GM12878 (cell line): ENCODE results near the gene SLC6A11. TPM values are rescaled to one million over a fixed set of nuclear protein-coding genes. Genes with fewer than 3 reads are reported as not detected.

Experiments
- ATAC-seq: fragments of 200-7000 bp; cut with Tn5 transposase; 3 replicates; pipeline ENCODE4 v1.9.1; 2020; ENCODE audit warnings: mild to moderate bottlenecking, moderate library complexity
- BruUV-seq: library from RNA; stranded (reverse); fragments of 400-500 nt; replicated peaks from 2 replicates; lab custom pipeline; 2021; lab: Mats Ljungman, UMichigan
- CTCF ChIA-PET: fragments of 300-600 bp; sonication (Branson Sonifier 250); formaldehyde crosslinking; extraction: SDS; loops from one replicate; lab custom pipeline; 2021; ENCODE audit warnings: inconsistent platforms; lab: Yijun Ruan, JAX
- POLR2A ChIA-PET: fragments of 350-600 bp; formaldehyde crosslinking; extraction: SDS; loops from one replicate; lab custom pipeline; 2021; ENCODE audit warnings: inconsistent platforms; lab: Charles Lee
- RAD21 ChIA-PET: fragments of 300-600 bp; sonication (Branson Sonifier 250); formaldehyde crosslinking; loops from one replicate; lab custom pipeline; 2023; ENCODE audit warnings: antibody characterized with exemption; ENCODE audit not compliant: unreplicated experiment; lab: Charles Lee
- SMC1A ChIA-PET: fragments of 300-600 bp; sonication (Branson Sonifier 250); formaldehyde crosslinking; loops from one replicate; lab custom pipeline; 2023; ENCODE audit not compliant: unreplicated experiment, uncharacterized antibody; lab: Charles Lee
- DNase-seq: peaks from one replicate; pipeline ENCODE4 v3.0.0-alpha.2; 2011; ENCODE audit warnings: low read depth, low spot score
- FAIRE-seq: peaks from 3 replicates; lab custom pipeline; 2011; peaks lifted over from hg19 to GRCh38; lab: Jason Lieb, UNC
- H2AFZ ChIP-seq: 2 replicates; pipeline ENCODE4 v1.6.0; 2011; ENCODE audit warnings: low read depth, low read length, control low read depth; ENCODE audit not compliant: control insufficient read depth
- H3K27ac ChIP-seq: 2 replicates; pipeline ENCODE4 v1.5.1; 2011; ENCODE audit warnings: control low read depth; ENCODE audit not compliant: control insufficient read depth, insufficient read depth
- H3K27me3 ChIP-seq, 2 experiments: replicated peaks in 1 of 2; 2 replicates each; pipeline versions ENCODE4 v1.6.0 to v1.6.1; 2011; ENCODE audit warnings: low read length in 1 of 2; ENCODE audit not compliant: control insufficient read depth in 2 of 2, insufficient read depth in 2 of 2
- H3K36me3 ChIP-seq, 2 experiments: 2 replicates each; pipeline ENCODE4 v1.5.1; 2011; ENCODE audit warnings: low read length in 1 of 2; ENCODE audit not compliant: control insufficient read depth in 2 of 2, insufficient read depth in 2 of 2
- H3K4me1 ChIP-seq: 2 replicates; pipeline ENCODE4 v1.6.1; 2011; ENCODE audit warnings: mild to moderate bottlenecking, low read length, moderate library complexity, mixed read lengths; ENCODE audit not compliant: control insufficient read depth, insufficient read depth
- H3K4me2 ChIP-seq: 2 replicates; pipeline ENCODE4 v1.6.0; 2011; ENCODE audit warnings: control low read depth; ENCODE audit not compliant: control insufficient read depth, insufficient read depth
- H3K4me3 ChIP-seq: fragments of 200-600 bp; sonication (generic); 2 replicates; pipeline ENCODE4 v1.5.1; 2016
- H3K79me2 ChIP-seq: 2 replicates; pipeline ENCODE4 v1.6.0; 2011; ENCODE audit warnings: low read length; ENCODE audit not compliant: control insufficient read depth, insufficient read depth
- H3K9ac ChIP-seq: 2 replicates; pipeline ENCODE4 v1.8.0; 2011; ENCODE audit warnings: low read length, control low read depth, mixed read lengths; ENCODE audit not compliant: control insufficient read depth, insufficient read depth
- H3K9me3 ChIP-seq: replicated peaks from 3 replicates; pipeline ENCODE4 v1.5.1; 2011; ENCODE audit warnings: mild to moderate bottlenecking, low read length; ENCODE audit not compliant: control insufficient read depth, insufficient read depth
- H4K20me1 ChIP-seq: 2 replicates; pipeline ENCODE4 v1.6.0; 2011; ENCODE audit not compliant: control insufficient read depth, insufficient read depth
- CHD2 ChIP-seq: IDR thresholded peaks from 2 replicates; pipeline ENCODE4 v1.6.1; 2011; ENCODE audit warnings: low read depth, low read length, improper control_type of control experiment, borderline replicate concordance
- CREM ChIP-seq: IDR thresholded peaks from 2 replicates; pipeline ENCODE4 v1.6.1; 2014; ENCODE audit warnings: antibody characterized with exemption, low read depth
- IRF4 ChIP-seq: IDR thresholded peaks from 2 replicates; pipeline ENCODE4 v1.6.1; 2011; ENCODE audit warnings: low read depth, low read length
- RBBP5 ChIP-seq: fragments of 200-600 bp; sonication (generic); conservative IDR thresholded peaks from 2 replicates; pipeline ENCODE4 v1.6.1; 2016
- RFX5 ChIP-seq: IDR thresholded peaks from 2 replicates; pipeline ENCODE4 v1.6.1; 2011; ENCODE audit warnings: low read depth, low read length, improper control_type of control experiment
- SUZ12 ChIP-seq: fragments of 200-600 bp; sonication (generic); IDR thresholded peaks from one replicate; pipeline ENCODE4 v1.6.1; 2018; ENCODE audit warnings: antibody characterized with exemption, mild to moderate bottlenecking; ENCODE audit not compliant: unreplicated experiment
- WGBS: methylation state at CpG from one replicate; pipeline ENCODE4 v1.1.6; 2016; ENCODE audit warnings: low lambda C conversion rate; ENCODE audit not compliant: insufficient replicate concordance, insufficient coverage; ENCODE audit errors: missing lambda C conversion rate; 5-methylcytosine and 5-hydroxymethylcytosine counted together
- in situ Hi-C: fragments of 300-500 bp; cut with MboI; formaldehyde crosslinking; loops from 9 replicates; pipeline ENCODE4 v1.14.3; 2018; ENCODE audit warnings: mixed read lengths
- intact Hi-C: fragments of 100-400 bp; cut with micrococcal nuclease; formaldehyde crosslinking; loops from one replicate; pipeline ENCODE4 v1.14.2; 2022; ENCODE audit not compliant: unreplicated experiment
- polyA plus RNA-seq, 11 experiments: library from polyadenylated mRNA; depleted of rRNA in 4 of 11; unstranded in 6 of 11; stranded (reverse) in 5 of 11; fragments of >200 nt; fragmentation: Nextera tagmentation in 4 of 11; fragmentation: Illumina TruSeq in 1 of 11; extraction: Ambion mirVana in 4 of 11; extraction: Trizol in 1 of 11; gene quantifications; 1 replicate in 1 of 11; 2 replicates in 10 of 11; pipeline versions ENCODE4 v1.2.1 to v1.2.3, GENCODE V29; 2011 to 2016; ENCODE audit warnings: inconsistent platforms in 2 of 11, missing spikeins in 2 of 11, low read depth in 1 of 11
- total RNA-seq, 4 experiments: library from RNA; depleted of rRNA in 3 of 4; stranded (reverse); fragments of >200 nt in 3 of 4; fragmentation: Illumina TruSeq in 1 of 4; extraction: Trizol in 1 of 4; gene quantifications; 2 replicates each; pipeline versions ENCODE4 v1.2.1 to v1.2.3, GENCODE V29; 2013 to 2021
- TF ChIP-seq, protein P1 (sequence below): fragments of 450-650 bp; IDR thresholded peaks from 2 replicates; pipeline ENCODE4 v1.6.1; 2014; ENCODE audit warnings: mild to moderate bottlenecking

Gene SLC6A11
- total and polyA plus RNA-seq, 10 of the 15 experiments (the other 5 are each of a cell fraction or from before 2014, with no cell fraction given), result not detected

DNA sequence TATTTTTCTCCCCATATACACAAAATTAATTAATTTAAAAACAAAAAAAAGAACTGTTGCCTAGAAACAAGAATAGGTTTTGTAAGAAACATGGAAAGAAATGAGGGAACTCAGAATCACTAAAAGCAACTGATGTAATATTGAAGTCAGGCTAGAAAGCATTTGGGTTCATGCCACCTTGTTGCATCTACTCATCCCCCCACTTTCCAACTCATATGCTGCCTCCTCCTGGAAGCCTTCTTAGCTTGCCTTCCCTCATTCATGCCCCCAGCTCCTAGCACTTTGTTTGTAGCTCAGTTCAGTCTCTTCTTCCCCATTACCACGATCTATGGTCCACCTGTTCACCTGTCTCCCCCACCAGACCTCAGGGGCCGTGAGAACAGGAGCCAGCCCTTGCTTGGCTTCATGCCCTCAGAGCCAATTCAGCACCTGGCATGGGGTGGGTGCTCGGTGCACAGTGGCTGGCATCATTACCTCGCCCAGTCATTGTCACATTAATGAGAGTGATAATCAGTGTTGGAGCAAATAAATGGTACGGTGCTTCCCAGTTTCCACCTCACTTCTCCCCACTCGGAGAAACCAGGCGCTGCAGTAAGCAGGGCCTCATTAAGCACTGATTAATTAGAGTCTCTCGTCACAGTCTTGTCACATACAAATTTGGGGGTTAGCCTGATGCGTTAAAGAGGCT, 114.1 kb downstream of the SLC6A11 start (continued):
- TF ChIP-seq, protein P1, sequence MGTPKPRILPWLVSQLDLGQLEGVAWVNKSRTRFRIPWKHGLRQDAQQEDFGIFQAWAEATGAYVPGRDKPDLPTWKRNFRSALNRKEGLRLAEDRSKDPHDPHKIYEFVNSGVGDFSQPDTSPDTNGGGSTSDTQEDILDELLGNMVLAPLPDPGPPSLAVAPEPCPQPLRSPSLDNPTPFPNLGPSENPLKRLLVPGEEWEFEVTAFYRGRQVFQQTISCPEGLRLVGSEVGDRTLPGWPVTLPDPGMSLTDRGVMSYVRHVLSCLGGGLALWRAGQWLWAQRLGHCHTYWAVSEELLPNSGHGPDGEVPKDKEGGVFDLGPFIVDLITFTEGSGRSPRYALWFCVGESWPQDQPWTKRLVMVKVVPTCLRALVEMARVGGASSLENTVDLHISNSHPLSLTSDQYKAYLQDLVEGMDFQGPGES, result no peak
- TF ChIP-seq RBBP5, result no peak

DNA sequence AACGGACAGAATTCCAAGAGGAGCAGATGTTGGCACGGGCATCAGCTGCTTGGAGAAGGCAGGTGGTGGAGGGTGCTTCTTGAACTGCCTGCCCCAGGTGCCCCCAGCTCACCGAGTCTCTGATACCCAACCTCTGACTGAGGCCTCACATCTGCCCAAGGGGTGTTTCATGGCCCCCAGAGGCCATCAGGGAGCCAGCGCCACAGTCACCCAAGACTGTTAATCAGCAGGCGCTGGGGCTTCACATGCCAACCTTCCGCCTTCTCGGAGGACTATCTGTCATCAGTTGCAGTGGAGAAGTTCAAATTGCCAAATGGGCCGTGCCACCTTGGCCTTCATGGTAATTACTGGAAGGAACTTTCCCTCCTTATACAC, 114.6 kb downstream of the SLC6A11 start:
- POLR2A ChIA-PET, result no interaction called here
- DNase-seq (no peak), FAIRE-seq (no peak), ATAC-seq (no peak)
- BruUV-seq, result no TSS peak
- no peak overlapping the region for H3K27ac ChIP-seq
- H3K4me3 ChIP-seq, result no peak overlapping the region
- no peaks in the 10 kb centered on the region for H3K4me1 ChIP-seq
- H3K9ac ChIP-seq, result no peak overlapping the region
- SMC1A ChIA-PET, result no interaction called here
- no peaks in the 10 kb centered on the region for H3K9me3 ChIP-seq
- no peak overlapping the region for H3K4me2 ChIP-seq
- no peaks in the 10 kb centered on the region for H3K79me2 ChIP-seq
- WGBS, result 52% methylated on average over 8 of the region's 8 CpGs
- intact Hi-C loops (no loop called here), in situ Hi-C loops (no loop called here)
- no peaks in the 10 kb centered on the region for H3K36me3 ChIP-seq
- H3K27me3 ChIP-seq, result peaks cover 0 to 1% of the 10 kb centered on the region in 2 experiments; a peak in 1 of 4 replicates
- H4K20me1 ChIP-seq, result no peaks in the 10 kb centered on the region
- RAD21 ChIA-PET, result no interaction called here
- no peak overlapping the region for H2AFZ ChIP-seq
- TF ChIP-seq CREM, result no peak
- no peak for TF ChIP-seq RFX5
- TF ChIP-seq SUZ12, result no peak
- TF ChIP-seq IRF4, result no peak
- TF ChIP-seq CHD2, result no peak
- CTCF ChIA-PET, result no interaction called here
